ENCODE results near the gene POLH. TPM values are rescaled to one million over a fixed set of nuclear protein-coding genes. Genes with fewer than 3 reads are reported as not detected.
A peak's percentile ranks its signal among the peaks of the same experiment; 100 is the strongest.

The POLH gene
- total RNA-seq, 2 donors from 2014 or later, result 34.8 to 37.3 TPM

- no peaks in the 10 kb centered on the region for H3K9me3 Mint-ChIP-seq
- peak overlapping the region; percentile 2 for H3K27ac Mint-ChIP-seq
- no peak overlapping the region for H3K4me3 Mint-ChIP-seq
- H3K36me3 Mint-ChIP-seq (ENCODE audit: insufficient read depth in 2 of 2), result peaks cover 7 to 19% of the 10 kb centered on the region in 2 donors
- ATAC-seq (replicated peaks in 1 of 2) (no peak), DNase-seq (no peak)
- H3K4me1 Mint-ChIP-seq (ENCODE audit: low read depth), result no peaks in the 10 kb centered on the region
- no peaks in the 10 kb centered on the region for H3K27me3 Mint-ChIP-seq (ENCODE audit: low read depth)
Measured at GRCh38 chr6:43613721-43614395, 37.9 kb downstream of the POLH start.

DNA sequence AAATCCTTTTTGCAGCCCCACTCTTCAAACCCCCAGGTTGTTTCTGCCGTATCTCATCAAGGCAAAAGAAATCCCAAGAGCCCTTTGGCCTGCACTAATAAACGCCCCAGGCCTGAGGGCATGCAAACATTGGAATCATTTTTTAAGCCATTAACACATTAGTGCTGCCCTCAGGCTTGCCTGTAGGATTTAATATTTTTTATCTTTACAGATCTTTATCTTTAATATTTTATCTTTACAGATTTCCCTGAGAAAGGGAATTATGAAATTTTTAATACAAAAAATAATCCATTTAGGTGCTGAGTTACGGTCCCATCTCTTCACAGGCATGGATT lies 38.4 kb downstream of the POLH start:
- no peak overlapping the region for H3K4me3 Mint-ChIP-seq
- peaks cover 7 to 20% of the 10 kb centered on the region in 2 donors for H3K36me3 Mint-ChIP-seq (ENCODE audit: insufficient read depth in 2 of 2)
- no peaks in the 10 kb centered on the region for H3K27me3 Mint-ChIP-seq (ENCODE audit: low read depth)
- DNase-seq (no peak), ATAC-seq (replicated peaks in 1 of 2) (no peak)
- H3K9me3 Mint-ChIP-seq, result no peaks in the 10 kb centered on the region
- no peaks in the 10 kb centered on the region for H3K4me1 Mint-ChIP-seq (ENCODE audit: low read depth)
- H3K27ac Mint-ChIP-seq, result no peak overlapping the region

- Mint-ChIP-seq H3K27ac (peak overlapping the region; percentile 77), H3K4me1 (ENCODE audit: low read depth) (no peaks in the 10 kb centered on the region), H3K4me3 (no peak overlapping the region), H3K9me3 (no peaks in the 10 kb centered on the region), H3K36me3 (ENCODE audit: insufficient read depth in 2 of 2) (peaks cover 2 to 15% of the 10 kb centered on the region in 2 donors), H3K27me3 (ENCODE audit: low read depth) (no peaks in the 10 kb centered on the region)
- ATAC-seq (replicated peaks in 1 of 2), result no peak
- DNase-seq, result no peak
Measured at GRCh38 chr6:43616725-43617472, 40.9 kb downstream of the POLH start.

DNA sequence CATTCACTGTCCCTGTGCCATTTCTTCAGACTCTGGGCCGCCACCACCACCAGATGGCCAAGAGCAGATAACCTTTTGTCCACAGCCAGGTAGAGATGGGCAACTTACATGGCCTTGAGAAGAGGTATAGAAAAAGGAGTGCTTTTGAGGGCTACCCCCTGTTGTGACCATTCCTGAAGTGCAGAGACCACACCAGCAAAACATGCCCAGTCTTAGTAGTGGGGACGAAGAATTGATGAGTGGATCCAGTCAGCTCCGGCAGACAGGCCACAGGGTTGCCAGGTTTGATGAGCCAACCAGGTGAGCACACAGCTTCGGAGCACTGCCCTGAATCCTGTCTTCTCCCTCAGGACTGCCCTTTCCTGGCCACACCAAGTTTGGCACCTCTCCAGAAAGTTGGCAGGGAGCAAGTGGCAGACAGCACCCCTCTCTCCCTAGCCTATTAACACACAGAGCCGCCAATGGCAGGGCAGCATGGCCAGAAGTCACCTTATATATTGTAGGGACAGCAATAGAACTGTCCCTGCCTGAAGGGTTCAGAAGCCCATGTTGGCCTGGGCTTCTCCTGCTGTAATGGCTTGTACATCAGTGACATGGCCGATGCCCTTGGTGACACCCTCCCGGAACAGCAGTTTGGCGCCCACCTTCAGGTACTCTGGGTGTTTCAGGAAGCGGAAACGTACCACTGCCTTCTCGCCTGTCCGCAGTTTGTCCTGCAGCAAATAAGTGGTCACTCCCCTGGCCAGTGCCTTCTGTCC lies 45.3 kb downstream of the POLH start:
- peaks cover 16 to 28% of the 10 kb centered on the region in 2 donors for H3K36me3 Mint-ChIP-seq (ENCODE audit: insufficient read depth in 2 of 2)
- peaks cover 5% of the 10 kb centered on the region for H3K4me1 Mint-ChIP-seq (ENCODE audit: low read depth)
- no peaks in the 10 kb centered on the region for H3K9me3 Mint-ChIP-seq
- ATAC-seq (replicated peaks in 1 of 2) (peak; percentile 12 to 14), DNase-seq (no peak)
- H3K27ac Mint-ChIP-seq, result peak overlapping the region; percentile 38
- no peak overlapping the region for H3K4me3 Mint-ChIP-seq
- H3K27me3 Mint-ChIP-seq (ENCODE audit: low read depth), result no peaks in the 10 kb centered on the region

GRCh38 chr6:43621836-43622180 lies 45.8 kb downstream of the POLH start:
- Mint-ChIP-seq H3K27ac (peak overlapping the region; percentile 52), H3K36me3 (ENCODE audit: insufficient read depth in 2 of 2) (peaks cover 19 to 33% of the 10 kb centered on the region in 2 donors)

GRCh38 chr6:43622541-43622940 lies 46.6 kb downstream of the POLH start:
- Mint-ChIP-seq H3K27ac (peak overlapping the region; percentile 52), H3K9me3 (no peaks in the 10 kb centered on the region), H3K27me3 (ENCODE audit: low read depth) (no peaks in the 10 kb centered on the region), H3K4me1 (ENCODE audit: low read depth) (peaks cover 18% of the 10 kb centered on the region), H3K36me3 (ENCODE audit: insufficient read depth in 2 of 2) (peaks cover 23 to 34% of the 10 kb centered on the region in 2 donors), H3K4me3 (no peak overlapping the region)
- ATAC-seq (replicated peaks in 1 of 2) (no peak), DNase-seq (no peak)

More at GRCh38 chr6:43621836-43622180, 45.8 kb downstream of the POLH start:
- Mint-ChIP-seq H3K27me3 (ENCODE audit: low read depth) (no peaks in the 10 kb centered on the region), H3K4me3 (no peak overlapping the region), H3K4me1 (ENCODE audit: low read depth) (peaks cover 10% of the 10 kb centered on the region), H3K9me3 (no peaks in the 10 kb centered on the region)
- peak in 1 of 2 donors; percentile 1 for ATAC-seq (replicated peaks in 1 of 2)
- no peak for DNase-seq

GRCh38 chr6:43623880-43624785 lies 48.1 kb downstream of the POLH start:
- H3K4me1 Mint-ChIP-seq (ENCODE audit: low read depth), result peaks cover 28% of the 10 kb centered on the region
- no peaks in the 10 kb centered on the region for H3K27me3 Mint-ChIP-seq (ENCODE audit: low read depth)
- H3K4me3 Mint-ChIP-seq, result no peak overlapping the region
- H3K36me3 Mint-ChIP-seq (ENCODE audit: insufficient read depth in 2 of 2), result peaks cover 27 to 38% of the 10 kb centered on the region in 2 donors
- no peaks in the 10 kb centered on the region for H3K9me3 Mint-ChIP-seq
- ATAC-seq (replicated peaks in 1 of 2) (no peak), DNase-seq (no peak)
- peak overlapping the region; percentile 25 for H3K27ac Mint-ChIP-seq

DNA sequence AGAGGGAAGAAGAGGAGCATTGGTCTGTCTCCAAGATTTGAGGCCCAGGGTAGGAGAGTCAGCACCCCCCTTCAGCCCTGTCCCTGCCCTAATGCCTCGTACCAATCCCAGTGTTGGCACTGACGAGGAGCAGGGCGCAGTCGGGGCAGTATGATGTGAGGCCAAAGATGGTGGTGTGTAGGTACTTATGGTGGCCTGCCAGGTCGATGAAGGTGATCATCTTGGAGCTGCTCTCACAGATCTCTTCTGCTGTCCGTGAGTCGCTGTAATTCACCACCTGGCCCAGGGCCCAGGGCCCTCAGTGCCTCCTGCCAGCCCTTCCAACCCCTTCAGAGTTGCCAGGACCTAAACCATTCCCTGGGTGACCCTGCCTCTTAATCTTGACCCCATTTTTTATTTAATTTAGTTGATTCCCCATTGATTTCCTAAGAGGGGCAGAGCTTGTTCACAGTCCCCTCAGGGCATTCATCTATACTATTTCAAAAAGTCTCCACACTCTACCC lies 48.9 kb downstream of the POLH start:
- H3K4me3 Mint-ChIP-seq, result no peak overlapping the region
- peaks cover 27 to 36% of the 10 kb centered on the region in 2 donors for H3K36me3 Mint-ChIP-seq (ENCODE audit: insufficient read depth in 2 of 2)
- H3K9me3 Mint-ChIP-seq, result no peaks in the 10 kb centered on the region
- H3K4me1 Mint-ChIP-seq (ENCODE audit: low read depth), result peaks cover 29% of the 10 kb centered on the region
- no peak for DNase-seq
- peak overlapping the region; percentile 65 for H3K27ac Mint-ChIP-seq
- ATAC-seq (replicated peaks in 1 of 2), result no peak
- H3K27me3 Mint-ChIP-seq (ENCODE audit: low read depth), result no peaks in the 10 kb centered on the region

- ATAC-seq (replicated peaks in 1 of 2) (no peak), DNase-seq (no peak)
- peaks cover 36% of the 10 kb centered on the region for H3K4me1 Mint-ChIP-seq (ENCODE audit: low read depth)
- no peaks in the 10 kb centered on the region for H3K27me3 Mint-ChIP-seq (ENCODE audit: low read depth)
- H3K9me3 Mint-ChIP-seq, result no peaks in the 10 kb centered on the region
- peak overlapping the region; percentile 92 for H3K27ac Mint-ChIP-seq
- peaks cover 27 to 36% of the 10 kb centered on the region in 2 donors for H3K36me3 Mint-ChIP-seq (ENCODE audit: insufficient read depth in 2 of 2)
- no peak overlapping the region for H3K4me3 Mint-ChIP-seq
Measured at GRCh38 chr6:43625393-43625992, 49.5 kb downstream of the POLH start.

DNA sequence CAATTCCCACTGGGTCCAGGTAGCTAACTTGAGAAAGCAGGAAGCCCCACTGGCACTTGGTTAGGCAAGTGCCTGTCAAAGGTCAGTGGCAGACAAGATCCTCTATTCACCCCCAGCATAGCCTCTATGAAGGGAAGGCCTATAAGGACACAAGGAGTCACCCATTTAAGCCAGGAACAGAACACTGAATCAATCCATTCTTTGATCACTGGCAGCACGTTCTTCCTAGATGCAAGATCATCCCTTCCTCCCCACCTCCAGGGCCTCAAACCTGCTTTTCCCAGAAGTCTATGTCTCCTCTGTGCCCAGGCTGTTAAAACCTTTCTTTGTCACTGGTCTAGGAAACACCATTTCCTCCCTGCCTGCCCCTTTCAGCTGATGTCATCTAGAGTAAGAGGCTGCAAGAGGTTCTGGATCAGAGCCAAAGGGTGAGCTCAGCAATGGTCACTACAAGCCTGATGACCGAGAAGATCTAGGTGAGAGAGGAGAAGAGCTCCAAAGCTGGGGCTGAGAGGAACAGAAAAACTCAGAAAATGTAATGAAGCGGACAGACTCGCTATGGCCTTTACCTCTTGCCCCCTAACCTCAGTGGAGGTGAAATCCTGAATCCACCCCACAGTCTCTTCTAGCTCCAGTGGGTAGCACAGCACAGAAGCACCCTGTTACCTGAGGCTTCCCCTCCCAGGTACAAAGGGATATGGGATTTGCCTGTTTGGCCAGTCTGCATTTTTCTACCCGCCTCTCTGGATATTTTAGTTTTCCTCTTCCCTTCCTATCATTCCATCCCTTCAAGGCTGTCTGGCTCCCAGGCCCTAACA lies 51.2 kb downstream of the POLH start:
- ATAC-seq (replicated peaks in 1 of 2) (peak in 1 of 2 donors; percentile 19), DNase-seq (peak; percentile 63 to 73)
- Mint-ChIP-seq H3K27me3 (ENCODE audit: low read depth) (no peaks in the 10 kb centered on the region), H3K4me1 (ENCODE audit: low read depth) (peaks cover 42% of the 10 kb centered on the region), H3K27ac (peak overlapping the region; percentile 92), H3K9me3 (no peaks in the 10 kb centered on the region), H3K4me3 (peak overlapping the region; percentile 99 to 100), H3K36me3 (ENCODE audit: insufficient read depth in 2 of 2) (peaks cover 24 to 31% of the 10 kb centered on the region in 2 donors)

- ATAC-seq (replicated peaks in 1 of 2) (peak; percentile 22 to 30), DNase-seq (peak; percentile 70)
- H3K27me3 Mint-ChIP-seq (ENCODE audit: low read depth), result no peaks in the 10 kb centered on the region
- H3K4me3 Mint-ChIP-seq, result peak overlapping the region; percentile 99 to 100
- H3K36me3 Mint-ChIP-seq (ENCODE audit: insufficient read depth in 2 of 2), result peaks cover 20 to 24% of the 10 kb centered on the region in 2 donors
- peaks cover 42% of the 10 kb centered on the region for H3K4me1 Mint-ChIP-seq (ENCODE audit: low read depth)
- peak overlapping the region; percentile 99 for H3K27ac Mint-ChIP-seq
- H3K9me3 Mint-ChIP-seq, result no peaks in the 10 kb centered on the region
Measured at GRCh38 chr6:43628393-43629103, 52.6 kb downstream of the POLH start.
